Neutrophil (primary cell): ENCODE measurements around the gene AKAP3.

Experiments used
- H3K27ac ChIP-seq: fragments of 200-600 bp; sonication (generic); 2 replicates; pipeline ENCODE4 v1.5.1; 2016; ENCODE audit warnings: mild to moderate bottlenecking, moderate library complexity
- H3K27me3 ChIP-seq: fragments of 200-600 bp; sonication (generic); 2 replicates; pipeline ENCODE4 v1.6.0; 2016; ENCODE audit warnings: mild to moderate bottlenecking
- H3K36me3 ChIP-seq: fragments of 200-600 bp; sonication (generic); 2 replicates; pipeline ENCODE4 v1.5.1; 2017
- H3K4me1 ChIP-seq, 2 experiments: fragments of 200-600 bp in 1 of 2; sonication (generic) in 1 of 2; 1 replicate in 1 of 2; 2 replicates in 1 of 2; pipeline versions ENCODE4 v1.5.1 to v1.6.1; 2013 to 2016; ENCODE audit warnings: low read depth in 1 of 2, low read length in 1 of 2, mild to moderate bottlenecking in 1 of 2, moderate library complexity in 1 of 2; ENCODE audit not compliant: control insufficient read depth in 1 of 2, insufficient read depth in 1 of 2
- H3K4me3 ChIP-seq, 2 experiments: fragments of 200-600 bp in 1 of 2; sonication (generic) in 1 of 2; 1 replicate in 1 of 2; 2 replicates in 1 of 2; pipeline ENCODE4 v1.5.1; 2013 to 2016; ENCODE audit warnings: low read depth in 1 of 2, low read length in 1 of 2, mild to moderate bottlenecking in 1 of 2, moderate library complexity in 1 of 2
- H3K9me3 ChIP-seq: fragments of 200-600 bp; sonication (generic); 2 replicates; pipeline ENCODE4 v1.5.1; 2016
- CTCF ChIP-seq: fragments of 200-600 bp; sonication (generic); IDR thresholded peaks from 2 replicates; pipeline ENCODE4 v1.5.1; 2016; ENCODE audit warnings: antibody characterized with exemption

The AKAP3 gene

GRCh38 chr12:4648501-4649357 is at the start of gene AKAP3, which contains the start of gene NDUFA9:
TSS of gene AKAP3 (minus strand) at chr12:4649051. CDS start at chr12:4638196, 10,855 bp downstream.
TSS of gene NDUFA9 (plus strand) at chr12:4649114. CDS start at chr12:4649127, 13 bp downstream.
- Histone ChIP-seq H3K4me3 (peak within 1 kb of the TSS; percentile 85 to 87), H3K4me1 (peaks cover 22 to 29% of the 10 kb centered on the region in 2 experiments), H3K27ac (peak within 1 kb of the TSS; percentile 73), H3K27me3 (peaks cover 32% of the 10 kb centered on the region), H3K9me3 (no peaks in the 10 kb centered on the region), H3K36me3 (no peaks in the 10 kb centered on the region)
- TF ChIP-seq CTCF, result no peak

GRCh38 chr12:4690760-4691159 is 41.9 kb upstream of the AKAP3 start:
- no peak for TF ChIP-seq CTCF
- Histone ChIP-seq H3K27ac (no peak overlapping the region), H3K9me3 (no peaks in the 10 kb centered on the region), H3K36me3 (peaks cover 53% of the 10 kb centered on the region), H3K27me3 (no peaks in the 10 kb centered on the region), H3K4me1 (no peaks in the 10 kb centered on the region), H3K4me3 (no peak overlapping the region)

- Histone ChIP-seq H3K27ac (no peak overlapping the region), H3K4me1 (no peaks in the 10 kb centered on the region), H3K4me3 (no peak overlapping the region), H3K36me3 (peaks cover 76% of the 10 kb centered on the region), H3K9me3 (no peaks in the 10 kb centered on the region), H3K27me3 (no peaks in the 10 kb centered on the region)
- no peak for TF ChIP-seq CTCF
These were observed 36.5 kb upstream of the AKAP3 start for GRCh38 chr12:4685317-4685716.

- H3K36me3 ChIP-seq, result peaks cover 45% of the 10 kb centered on the region
- H3K9me3 ChIP-seq, result no peaks in the 10 kb centered on the region
- H3K4me1 ChIP-seq, result no peaks in the 10 kb centered on the region
- no peak overlapping the region for H3K27ac ChIP-seq
- TF ChIP-seq CTCF, result no peak
- H3K27me3 ChIP-seq, result no peaks in the 10 kb centered on the region
- H3K4me3 ChIP-seq, result no peak overlapping the region
These were observed 32.9 kb upstream of the AKAP3 start for GRCh38 chr12:4681732-4682131.

- no peaks in the 10 kb centered on the region for H3K4me1 ChIP-seq
- peaks cover 25% of the 10 kb centered on the region for H3K36me3 ChIP-seq
- no peak overlapping the region for H3K27ac ChIP-seq
- no peaks in the 10 kb centered on the region for H3K9me3 ChIP-seq
- no peaks in the 10 kb centered on the region for H3K27me3 ChIP-seq
- no peak for TF ChIP-seq CTCF
- no peak overlapping the region for H3K4me3 ChIP-seq
These were observed 30.9 kb upstream of the AKAP3 start for GRCh38 chr12:4679711-4680110.
